Adrenal gland (tissue), 5 donors: Measurements from ENCODE around the gene TPD52L2.

Experiments
- CTCF ChIP-seq, 6 experiments: fragments of 450-650 bp in 4 of 6; fragments of 200-600 bp in 2 of 6; sonication (generic) in 1 of 6; IDR thresholded peaks; 1 replicate in 5 of 6; 2 replicates in 1 of 6; pipeline versions ENCODE4 v1.5.1 to v1.8.0; 2016 to 2021; ENCODE audit warnings: antibody characterized with exemption in 6 of 6, mild to moderate bottlenecking in 2 of 6, moderate library complexity in 1 of 6
- POLR2A ChIP-seq, 2 donors: fragments of 450-650 bp; IDR thresholded peaks; one replicate each; pipeline ENCODE4 v1.6.1; 2017; ENCODE audit warnings: antibody characterized with exemption in 2 of 2, mild to moderate bottlenecking in 2 of 2, moderate library complexity in 1 of 2
- donor health status: DM: no; HTN: no; CAD: no.

DNA sequence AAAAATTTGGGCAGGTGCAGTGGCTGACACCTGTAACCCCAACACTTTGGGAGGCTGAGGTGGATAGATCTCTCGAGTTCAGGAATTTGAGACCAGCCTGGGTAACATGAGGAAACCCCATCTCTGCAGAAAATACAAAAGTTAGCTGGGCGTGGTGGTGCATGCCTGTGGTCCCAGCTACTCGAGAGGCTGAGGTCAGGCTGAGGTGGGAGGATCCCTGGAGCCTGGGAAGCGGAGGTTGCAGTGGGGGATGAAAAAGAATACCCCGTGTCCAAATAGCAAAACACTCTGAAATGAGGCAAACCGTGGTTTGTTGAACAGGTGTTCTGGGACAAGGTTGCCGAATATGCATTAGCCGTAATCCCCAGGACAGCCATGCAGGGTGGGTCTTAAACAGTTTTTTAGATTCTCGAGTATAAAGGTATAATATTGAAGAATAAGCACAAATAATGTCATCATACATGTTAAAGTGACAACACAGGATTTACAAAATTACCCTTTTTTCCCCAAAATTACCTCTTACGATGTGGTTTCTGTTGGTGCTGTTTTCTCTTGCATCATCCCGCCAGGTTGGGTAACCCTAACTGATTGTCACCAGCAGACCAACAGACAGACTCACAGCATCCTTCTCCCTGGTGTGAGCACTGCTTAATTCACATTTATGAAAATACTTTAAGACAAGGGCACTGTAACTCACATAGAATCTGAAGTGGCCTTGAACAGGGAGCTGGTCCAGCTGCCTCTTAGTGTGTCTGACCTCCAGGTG is 38.9 kb downstream of the TPD52L2 start:
- TF ChIP-seq CTCF (IDR thresholded peaks at IDR 0.05) (no peak), POLR2A (IDR thresholded peaks at IDR 0.05) (no peak)
